Stimulated activated naive CD8-positive, alpha-beta T cell treated with anti-CD3 and anti-CD28 coated beads, Interleukin-15, amount 100 ng/mL, for 72 hours (primary cell): Measurements from ENCODE around the gene DNAJC5G.
"Not testable (repeated sequence)": the region's sequence is repeated elsewhere in the genome, so short reads cannot be mapped to it uniquely, and the experiment has no call there.

ENCODE experiments used
- ATAC-seq: fragments of 150-1000 bp; cut with Tn5 transposase; 2 replicates; pipeline ENCODE4 v1.10.0; 2021; ENCODE audit warnings: mild to moderate bottlenecking, moderate library complexity
- DNase-seq, 2 donors: peaks; one replicate each; pipeline ENCODE4 v3.0.0; 2021 to 2022
- H3K27ac Mint-ChIP-seq, 2 donors: one replicate each; pipeline ENCODE4 v1.8.0; 2022; ENCODE audit warnings: mild to moderate bottlenecking in 2 of 2, mixed read lengths in 2 of 2, moderate library complexity in 2 of 2
- H3K27me3 Mint-ChIP-seq: one replicate; pipeline ENCODE4 v1.8.0; 2022; ENCODE audit warnings: mixed read lengths
- H3K4me1 Mint-ChIP-seq: one replicate; pipeline ENCODE4 v1.8.0; 2022; ENCODE audit warnings: mild to moderate bottlenecking, mixed read lengths
- H3K4me3 Mint-ChIP-seq, 2 donors: one replicate each; pipeline ENCODE4 v1.8.0; 2022; ENCODE audit warnings: mild to moderate bottlenecking in 2 of 2, mixed read lengths in 2 of 2, moderate library complexity in 1 of 2
- H3K9me3 Mint-ChIP-seq, 2 donors: one replicate each; pipeline ENCODE4 v1.8.0; 2022; ENCODE audit warnings: mixed read lengths in 2 of 2

The DNAJC5G gene

GRCh38 chr2:27307545-27308358 lies 32.5 kb downstream of the DNAJC5G start:
- Mint-ChIP-seq H3K27ac (no peak overlapping the region), H3K4me3 (peak overlapping the region; percentile 69 to 79), H3K4me1 (peaks cover 20% of the 10 kb centered on the region), H3K9me3 (no peaks in the 10 kb centered on the region), H3K27me3 (peaks cover 33% of the 10 kb centered on the region)
- no peak for DNase-seq
- peak; percentile 4 for ATAC-seq

- DNase-seq (no peak), ATAC-seq (no peak)
- Mint-ChIP-seq H3K4me3 (peak within 1 kb of the TSS; percentile 69 to 79), H3K9me3 (no peaks in the 10 kb centered on the region), H3K4me1 (peaks cover 16% of the 10 kb centered on the region), H3K27me3 (peaks cover 33% of the 10 kb centered on the region), H3K27ac (no peak within 1 kb of the TSS)
Observed at GRCh38 chr2:27308359-27308881, 33.2 kb downstream of the DNAJC5G start, which contains the start of gene UCN. Gene UCN (minus strand): TSS chr2:27308445. CDS start chr2:27307895, 550 bp downstream.

GRCh38 chr2:27309651-27310050 lies 34.4 kb downstream of the DNAJC5G start:
- no peak for DNase-seq
- H3K4me1 Mint-ChIP-seq = peaks cover 16% of the 10 kb centered on the region
- ATAC-seq = no peak
- H3K27ac Mint-ChIP-seq = no peak overlapping the region
- H3K27me3 Mint-ChIP-seq = peaks cover 29% of the 10 kb centered on the region
- no peak overlapping the region for H3K4me3 Mint-ChIP-seq
- no peaks in the 10 kb centered on the region for H3K9me3 Mint-ChIP-seq

GRCh38 chr2:27312152-27312551 lies 36.9 kb downstream of the DNAJC5G start:
- H3K4me1 Mint-ChIP-seq = peaks cover 3% of the 10 kb centered on the region
- no peaks in the 10 kb centered on the region for H3K9me3 Mint-ChIP-seq
- DNase-seq = no peak
- no peak overlapping the region for H3K27ac Mint-ChIP-seq
- no peak for ATAC-seq
- H3K4me3 Mint-ChIP-seq = no peak overlapping the region
- peaks cover 4% of the 10 kb centered on the region for H3K27me3 Mint-ChIP-seq

GRCh38 chr2:27313882-27314645 lies 38.8 kb downstream of the DNAJC5G start:
- no peaks in the 10 kb centered on the region for H3K27me3 Mint-ChIP-seq
- no peak overlapping the region for H3K4me3 Mint-ChIP-seq
- no peak for DNase-seq
- H3K9me3 Mint-ChIP-seq = no peaks in the 10 kb centered on the region
- ATAC-seq = no peak
- no peaks in the 10 kb centered on the region for H3K4me1 Mint-ChIP-seq
- no peak overlapping the region for H3K27ac Mint-ChIP-seq

GRCh38 chr2:27314709-27315108 lies 39.5 kb downstream of the DNAJC5G start:
- ATAC-seq (no peak), DNase-seq (no peak)
- no peak overlapping the region for H3K27ac Mint-ChIP-seq
- no peaks in the 10 kb centered on the region for H3K9me3 Mint-ChIP-seq
- no peaks in the 10 kb centered on the region for H3K4me1 Mint-ChIP-seq
- H3K4me3 Mint-ChIP-seq = no peak overlapping the region
- no peaks in the 10 kb centered on the region for H3K27me3 Mint-ChIP-seq

GRCh38 chr2:27315122-27315521 lies 39.9 kb downstream of the DNAJC5G start:
- ATAC-seq = no peak
- Mint-ChIP-seq H3K4me1 (no peaks in the 10 kb centered on the region), H3K9me3 (no peaks in the 10 kb centered on the region), H3K4me3 (no peak overlapping the region), H3K27me3 (no peaks in the 10 kb centered on the region), H3K27ac (no peak overlapping the region)
- DNase-seq = no peak

- Mint-ChIP-seq H3K9me3 (no peaks in the 10 kb centered on the region), H3K4me1 (peaks cover 8% of the 10 kb centered on the region), H3K27ac (peak overlapping the region in 1 of 2 donors; percentile 48), H3K4me3 (no peak overlapping the region), H3K27me3 (no peaks in the 10 kb centered on the region)
- DNase-seq (no peak), ATAC-seq (no peak)
Observed at GRCh38 chr2:27316655-27317412, 41.6 kb downstream of the DNAJC5G start.

GRCh38 chr2:27319839-27320238 lies 44.6 kb downstream of the DNAJC5G start:
- H3K9me3 Mint-ChIP-seq, H3K27ac Mint-ChIP-seq, DNase-seq, H3K4me3 Mint-ChIP-seq, ATAC-seq, H3K27me3 Mint-ChIP-seq: not testable (repeated sequence)
- H3K4me1 Mint-ChIP-seq = peaks cover 19% of the 10 kb centered on the region

- Mint-ChIP-seq H3K27me3 (no peaks in the 10 kb centered on the region), H3K4me3 (no peak overlapping the region), H3K4me1 (peaks cover 19% of the 10 kb centered on the region), H3K27ac (no peak overlapping the region), H3K9me3 (no peaks in the 10 kb centered on the region)
- DNase-seq = no peak
- no peak for ATAC-seq
Observed at GRCh38 chr2:27320958-27321543, 45.8 kb downstream of the DNAJC5G start.

- peak overlapping the region; percentile 74 to 99 for H3K27ac Mint-ChIP-seq
- H3K4me1 Mint-ChIP-seq = peaks cover 19% of the 10 kb centered on the region
- DNase-seq = peak in 1 of 2 donors; percentile 26
- no peaks in the 10 kb centered on the region for H3K9me3 Mint-ChIP-seq
- ATAC-seq = peak; percentile 54
- H3K27me3 Mint-ChIP-seq = no peaks in the 10 kb centered on the region
- peak overlapping the region; percentile 97 to 99 for H3K4me3 Mint-ChIP-seq
Observed at GRCh38 chr2:27322301-27322765, 47.1 kb downstream of the DNAJC5G start.

- Mint-ChIP-seq H3K4me1 (peaks cover 19% of the 10 kb centered on the region), H3K9me3 (no peaks in the 10 kb centered on the region), H3K27me3 (no peaks in the 10 kb centered on the region), H3K4me3 (peak within 1 kb of the TSS; percentile 97 to 99), H3K27ac (peak within 1 kb of the TSS; percentile 99)
- peak; percentile 98 for ATAC-seq
- DNase-seq = peak; percentile 73 to 86
Observed at GRCh38 chr2:27322766-27323595, 47.7 kb downstream of the DNAJC5G start, which contains the start of gene MPV17. Gene MPV17 (minus strand): TSS chr2:27323097. CDS start chr2:27322517, 580 bp downstream.

- Mint-ChIP-seq H3K9me3 (no peaks in the 10 kb centered on the region), H3K27ac (peak overlapping the region; percentile 99), H3K4me3 (peak overlapping the region; percentile 97 to 99), H3K4me1 (peaks cover 19% of the 10 kb centered on the region), H3K27me3 (no peaks in the 10 kb centered on the region)
- DNase-seq (no peak), ATAC-seq (no peak)
Observed at GRCh38 chr2:27323596-27324285, 48.5 kb downstream of the DNAJC5G start.
